Stimulated activated CD4-positive, alpha-beta T cell treated with anti-CD3 and anti-CD28 coated beads, Interleukin-1b, Interleukin-23, amount 100 ng/mL, for 1 hour (primary cell): ENCODE results near the gene BUB1B.
"Not testable (repeated sequence)": the region's sequence is repeated elsewhere in the genome, so short reads cannot be mapped to it uniquely, and the experiment has no call there.

Source experiments
- DNase-seq, 2 donors: peaks; one replicate each; pipeline ENCODE4 v3.0.0-alpha.2; 2020; ENCODE audit warnings: low read depth in 2 of 2

The BUB1B gene

GRCh38 chr15:40160689-40161688, at the start of gene BUB1B:
TSS of gene BUB1B (plus strand) at chr15:40161069. CDS start at chr15:40161221, 152 bp downstream.
- DNase-seq = peak; percentile 74 to 89

- DNase-seq = no peak
Observed at GRCh38 chr15:40111888-40112287, 49.0 kb upstream of the BUB1B start.

- DNase-seq = no peak
Observed at GRCh38 chr15:40112789-40113188, 48.1 kb upstream of the BUB1B start.

GRCh38 chr15:40114218-40114617, 46.7 kb upstream of the BUB1B start:
- no peak for DNase-seq

- not testable (repeated sequence) for DNase-seq
Observed at GRCh38 chr15:40115106-40115505, 45.8 kb upstream of the BUB1B start.

GRCh38 chr15:40115670-40116093, 45.2 kb upstream of the BUB1B start:
- DNase-seq = no peak

- no peak for DNase-seq
Observed at GRCh38 chr15:40118473-40118872, 42.4 kb upstream of the BUB1B start.

- DNase-seq = no peak
Observed at GRCh38 chr15:40121911-40122638, 38.8 kb upstream of the BUB1B start.

GRCh38 chr15:40122989-40123388, 37.9 kb upstream of the BUB1B start:
- DNase-seq = not testable (repeated sequence)

- not testable (repeated sequence) for DNase-seq
Observed at GRCh38 chr15:40123863-40124262, 37.0 kb upstream of the BUB1B start.

GRCh38 chr15:40124333-40124732, 36.5 kb upstream of the BUB1B start:
- DNase-seq = not testable (repeated sequence)

- not testable (repeated sequence) for DNase-seq
Observed at GRCh38 chr15:40124807-40125285, 36.0 kb upstream of the BUB1B start.

- no peak for DNase-seq
Observed at GRCh38 chr15:40125950-40126349, 34.9 kb upstream of the BUB1B start.

- DNase-seq = no peak
Observed at GRCh38 chr15:40128766-40129660, 31.9 kb upstream of the BUB1B start.

GRCh38 chr15:40130118-40130517, 30.8 kb upstream of the BUB1B start:
- DNase-seq = no peak

GRCh38 chr15:40130799-40131502, 29.9 kb upstream of the BUB1B start:
- DNase-seq = no peak

GRCh38 chr15:40133544-40133943, 27.3 kb upstream of the BUB1B start:
- no peak for DNase-seq

- DNase-seq = no peak
Observed at GRCh38 chr15:40134885-40135284, 26.0 kb upstream of the BUB1B start.

GRCh38 chr15:40135846-40136450, 24.9 kb upstream of the BUB1B start:
- DNase-seq = not testable (repeated sequence)
